ENCODE data around the gene KCNJ9. TPM values are rescaled to one million over a fixed set of nuclear protein-coding genes. Genes with fewer than 3 reads are reported as not detected.

The KCNJ9 gene
- total RNA-seq, 1 donor: not detected

- Histone ChIP-seq H4K20me1 (ENCODE audit: insufficient read depth, low read length) (no peaks in the 10 kb centered on the region), H3K36me3 (ENCODE audit: insufficient read depth, low read length) (no peaks in the 10 kb centered on the region), H3K27ac (ENCODE audit: low read depth, low read length) (no peak overlapping the region), H3K4me2 (ENCODE audit: insufficient read depth, low read length) (no peak overlapping the region), H3K27me3 (ENCODE audit: insufficient read depth, low read length) (peaks cover 66% of the 10 kb centered on the region), H3K4me3 (ENCODE audit: insufficient read depth, low read length) (no peak overlapping the region), H2AFZ (ENCODE audit: low read length) (no peak overlapping the region), H3K9me3 (ENCODE audit: low read depth, low read length) (no peaks in the 10 kb centered on the region), H3K4me1 (ENCODE audit: insufficient read depth, low read length) (no peaks in the 10 kb centered on the region), H3K79me2 (ENCODE audit: insufficient read depth, low read length) (no peaks in the 10 kb centered on the region)
- TF ChIP-seq CTCF (IDR thresholded peaks at IDR 0.05; ENCODE audit: extremely low read depth, low read depth, low read length): no peak
- no peak for DNase-seq (ENCODE audit: insufficient read length, low spot score, missing footprints)
Measured at GRCh38 chr1:160064746-160065145, 16.6 kb upstream of the KCNJ9 start.

GRCh38 chr1:160066829-160067745 lies 14.3 kb upstream of the KCNJ9 start:
- peaks cover 78% of the 10 kb centered on the region for H3K27me3 ChIP-seq (ENCODE audit: insufficient read depth, low read length)
- no peaks in the 10 kb centered on the region for H4K20me1 ChIP-seq (ENCODE audit: insufficient read depth, low read length)

GRCh38 chr1:160068225-160068624 lies 13.1 kb upstream of the KCNJ9 start:
- no peaks in the 10 kb centered on the region for H4K20me1 ChIP-seq (ENCODE audit: insufficient read depth, low read length)

More at GRCh38 chr1:160066829-160067745, 14.3 kb upstream of the KCNJ9 start:
- H3K27ac ChIP-seq (ENCODE audit: low read depth, low read length): no peak overlapping the region
- no peak for TF ChIP-seq CTCF (IDR thresholded peaks at IDR 0.05; ENCODE audit: extremely low read depth, low read depth, low read length)
- H3K36me3 ChIP-seq (ENCODE audit: insufficient read depth, low read length): no peaks in the 10 kb centered on the region
- peak; percentile 72 for DNase-seq (ENCODE audit: insufficient read length, low spot score, missing footprints)
- no peaks in the 10 kb centered on the region for H3K4me1 ChIP-seq (ENCODE audit: insufficient read depth, low read length)
- no peaks in the 10 kb centered on the region for H3K79me2 ChIP-seq (ENCODE audit: insufficient read depth, low read length)
- no peak overlapping the region for H2AFZ ChIP-seq (ENCODE audit: low read length)
- H3K4me2 ChIP-seq (ENCODE audit: insufficient read depth, low read length): no peak overlapping the region
- H3K4me3 ChIP-seq (ENCODE audit: insufficient read depth, low read length): no peak overlapping the region
- no peaks in the 10 kb centered on the region for H3K9me3 ChIP-seq (ENCODE audit: low read depth, low read length)

More at GRCh38 chr1:160068225-160068624, 13.1 kb upstream of the KCNJ9 start:
- Histone ChIP-seq H2AFZ (ENCODE audit: low read length) (no peak overlapping the region), H3K79me2 (ENCODE audit: insufficient read depth, low read length) (no peaks in the 10 kb centered on the region), H3K4me2 (ENCODE audit: insufficient read depth, low read length) (no peak overlapping the region), H3K4me3 (ENCODE audit: insufficient read depth, low read length) (no peak overlapping the region), H3K4me1 (ENCODE audit: insufficient read depth, low read length) (no peaks in the 10 kb centered on the region), H3K27me3 (ENCODE audit: insufficient read depth, low read length) (peaks cover 69% of the 10 kb centered on the region), H3K27ac (ENCODE audit: low read depth, low read length) (no peak overlapping the region), H3K9me3 (ENCODE audit: low read depth, low read length) (no peaks in the 10 kb centered on the region), H3K36me3 (ENCODE audit: insufficient read depth, low read length) (no peaks in the 10 kb centered on the region)
- peak; percentile 70 for DNase-seq (ENCODE audit: insufficient read length, low spot score, missing footprints)
- TF ChIP-seq CTCF (IDR thresholded peaks at IDR 0.05; ENCODE audit: extremely low read depth, low read depth, low read length): no peak

Measured in osteoblast (primary cell).